SK-N-SH (cell line): ENCODE data around the gene LPIN1. TPM values are rescaled to one million over a fixed set of nuclear protein-coding genes. Genes with fewer than 3 reads are reported as not detected.

Source experiments
- CTCF ChIA-PET: fragments of 300-600, 350-600 bp; formaldehyde crosslinking; extraction: SDS; loops from one replicate; lab custom pipeline; 2021; lab: Yijun Ruan, JAX
- POLR2A ChIA-PET: fragments of 350-600 bp; sonication (Branson Sonifier 250); formaldehyde crosslinking; extraction: SDS; loops from one replicate; lab custom pipeline; 2020; ENCODE audit warnings: antibody characterized with exemption, inconsistent platforms; lab: Yijun Ruan, JAX
- DNase-seq: peaks from one replicate; pipeline ENCODE4 v3.0.0; 2012
- H2AFZ ChIP-seq: fragments of 200-600 bp; sonication (generic); 2 replicates; pipeline ENCODE4 v1.8.1; 2016; ENCODE audit warnings: antibody characterized with exemption, mild to moderate bottlenecking, low read depth
- H3F3A ChIP-seq: fragments of 200-600 bp; sonication (generic); replicated peaks from 2 replicates; pipeline ENCODE3; 2016; ENCODE audit warnings: antibody characterized with exemption, mild to moderate bottlenecking; ENCODE audit not compliant: insufficient read depth
- H3K27ac ChIP-seq, 2 experiments: fragments of 200-500 bp in 1 of 2; fragments of 200-600 bp in 1 of 2; sonication (Bioruptor generic) in 1 of 2; sonication (generic), shearing (Covaris generic) in 1 of 2; 2 replicates each; pipeline versions ENCODE4 v1.5.1 to v1.6.1; 2014 to 2016; ENCODE audit warnings: low read depth in 2 of 2, inconsistent platforms in 1 of 2, low read length in 1 of 2, mild to moderate bottlenecking in 1 of 2, mixed read lengths in 1 of 2
- H3K27me3 ChIP-seq: fragments of 200-600 bp; sonication (generic), shearing (Covaris generic); 2 replicates; pipeline ENCODE4 v1.6.1; 2016; ENCODE audit warnings: mixed run types; ENCODE audit not compliant: insufficient read depth
- H3K36me3 ChIP-seq, 2 experiments: fragments of 200-500 bp in 1 of 2; fragments of 200-600 bp in 1 of 2; sonication (Bioruptor generic) in 1 of 2; sonication (generic) in 1 of 2; replicated peaks in 1 of 2; 2 replicates each; pipeline versions ENCODE3 to v1.5.1; 2014 to 2016; ENCODE audit warnings: low read length in 1 of 2, mild to moderate bottlenecking in 1 of 2; ENCODE audit not compliant: insufficient read depth in 2 of 2, control insufficient read depth in 1 of 2
- H3K4me1 ChIP-seq, 2 experiments: fragments of 200-500 bp in 1 of 2; fragments of 200-600 bp in 1 of 2; sonication (Bioruptor generic) in 1 of 2; sonication (generic), shearing (Covaris generic) in 1 of 2; 2 replicates each; pipeline versions ENCODE4 v1.5.1 to v1.6.1; 2014 to 2016; ENCODE audit warnings: low read depth in 1 of 2, low read length in 1 of 2, mixed run types in 1 of 2; ENCODE audit not compliant: insufficient read depth in 2 of 2, control insufficient read depth in 1 of 2
- H3K4me2 ChIP-seq: fragments of 200-600 bp; sonication (generic), shearing (Covaris generic); 2 replicates; pipeline ENCODE4 v1.6.1; 2017; ENCODE audit warnings: mixed run types
- H3K4me3 ChIP-seq, 2 experiments: fragments of 200-500 bp in 1 of 2; fragments of 200-600 bp in 1 of 2; sonication (Bioruptor generic) in 1 of 2; sonication (generic), shearing (Covaris generic) in 1 of 2; 2 replicates each; pipeline versions ENCODE4 v1.5.1 to v1.8.1; 2014 to 2016; ENCODE audit warnings: low read depth in 2 of 2, inconsistent platforms in 1 of 2, low read length in 1 of 2, mild to moderate bottlenecking in 1 of 2, mixed read lengths in 1 of 2, moderate library complexity in 1 of 2
- H3K79me2 ChIP-seq: fragments of 200-600 bp; sonication (generic); 2 replicates; pipeline ENCODE4 v1.8.1; 2017; ENCODE audit warnings: mild to moderate bottlenecking; ENCODE audit not compliant: insufficient read depth
- H3K9ac ChIP-seq: fragments of 200-600 bp; sonication (generic); 2 replicates; pipeline ENCODE4 v1.6.1; 2017; ENCODE audit warnings: mixed run types
- H3K9me2 ChIP-seq: fragments of 200-600 bp; sonication (generic); 2 replicates; pipeline ENCODE4 v1.6.1; 2017; ENCODE audit warnings: mixed run types
- H3K9me3 ChIP-seq: fragments of 200-600 bp; sonication (generic); 2 replicates; pipeline ENCODE4 v1.6.1; 2017; ENCODE audit warnings: mixed run types, mild to moderate bottlenecking, moderate library complexity
- H4K20me1 ChIP-seq: fragments of 200-600 bp; sonication (generic); 2 replicates; pipeline ENCODE4 v1.6.1; 2017; ENCODE audit warnings: mild to moderate bottlenecking, mixed run types; ENCODE audit not compliant: insufficient read depth
- EZH2phosphoT487 ChIP-seq: fragments of 200-600 bp; sonication (generic); IDR thresholded peaks from 2 replicates; pipeline ENCODE4 v1.6.1; 2017; ENCODE audit warnings: low read depth, mixed run types, mild to moderate bottlenecking, antibody characterized with exemption, moderate library complexity, borderline replicate concordance
- FOXJ3 ChIP-seq: sonication (generic); formaldehyde crosslinking; IDR thresholded peaks from 2 replicates; pipeline ENCODE4 v1.5.1; 2020; ENCODE audit warnings: mild to moderate bottlenecking, missing genetic modification reagents
- FOXM1 ChIP-seq: IDR thresholded peaks from 2 replicates; pipeline ENCODE4 v1.4.0; 2012; ENCODE audit warnings: low read depth, mild to moderate bottlenecking
- MEF2A ChIP-seq: IDR thresholded peaks from 2 replicates; pipeline ENCODE4 v1.4.0; 2012; ENCODE audit warnings: low read depth, borderline replicate concordance
- NFIC ChIP-seq: IDR thresholded peaks from 2 replicates; pipeline ENCODE4 v1.4.0; 2012; ENCODE audit warnings: borderline replicate concordance
- POLR2AphosphoS5 ChIP-seq: IDR thresholded peaks from 2 replicates; pipeline ENCODE4 v1.6.1; 2012; ENCODE audit warnings: low read depth, low read length
- RAD21 ChIP-seq: IDR thresholded peaks from 2 replicates; pipeline ENCODE4 v1.6.1; 2012; ENCODE audit warnings: mild to moderate bottlenecking, low read length
- SMC3 ChIP-seq: IDR thresholded peaks from 2 replicates; pipeline ENCODE4 v1.6.1; 2012; ENCODE audit warnings: low read depth, low read length, improper control_type of control experiment
- TCF12 ChIP-seq: IDR thresholded peaks from 2 replicates; pipeline ENCODE4 v1.4.0; 2012
- USF2 ChIP-seq: fragments of 150-350 bp; IDR thresholded peaks from 2 replicates; pipeline ENCODE4 v1.6.1; 2017; ENCODE audit warnings: antibody characterized with exemption, low read length, low read depth, borderline replicate concordance
- YY1 ChIP-seq: IDR thresholded peaks from 2 replicates; pipeline ENCODE4 v1.4.0; 2012; ENCODE audit warnings: low read depth, mild to moderate bottlenecking
- WGBS: methylation state at CpG from one replicate; pipeline ENCODE4 v1.1.6; 2017; ENCODE audit warnings: low lambda C conversion rate; 5-methylcytosine and 5-hydroxymethylcytosine counted together
- polyA plus RNA-seq, 3 experiments: library from polyadenylated mRNA; depleted of rRNA; stranded (reverse); fragments of >200 nt; gene quantifications; 2 replicates each; pipeline ENCODE4 v1.2.3, GENCODE V29; 2012
- TF ChIP-seq, protein P1 (sequence below): IDR thresholded peaks from 2 replicates; pipeline ENCODE4 v1.6.1; 2012; ENCODE audit warnings: mild to moderate bottlenecking, low read depth, low read length, moderate library complexity
- TF ChIP-seq, protein P2 (sequence below): IDR thresholded peaks from 2 replicates; pipeline ENCODE4 v1.4.0; 2012; ENCODE audit warnings: low read depth, borderline replicate concordance

The LPIN1 gene
- polyA plus RNA-seq, 1 of the 3 experiments (the other 2 are of a cell fraction): 22.1 TPM

- Histone ChIP-seq H3K36me3 (no peaks in the 10 kb centered on the region), H4K20me1 (no peaks in the 10 kb centered on the region), H3K4me1 (peaks cover 3 to 49% of the 10 kb centered on the region in 2 experiments; a peak in 3 of 4 replicates), H3K9ac (no peak overlapping the region), H3K79me2 (no peaks in the 10 kb centered on the region), H3K27me3 (peaks cover 23% of the 10 kb centered on the region; the same call in 1 of the 2 replicates), H3K9me2 (no peaks in the 10 kb centered on the region), H2AFZ (no peak overlapping the region), H3F3A (no peaks in the 10 kb centered on the region), H3K9me3 (no peaks in the 10 kb centered on the region), H3K4me2 (no peak overlapping the region), H3K27ac (no peak overlapping the region), H3K4me3 (no peak overlapping the region)
- ChIA-PET CTCF (interaction anchor here (0.7 to 13.0 kb wide), 7 partner anchors 20 to 1291 kb away, joined by 3 to 130 read pairs (median 7); partner anchors contain the start of gene LPIN1), POLR2A (no interaction called here)
- DNase-seq: no peak
- WGBS: 88% methylated on average over 12 of the region's 12 CpGs
- TF ChIP-seq TCF12: no peak
- no peak for TF ChIP-seq NFIC
- TF ChIP-seq MEF2A: no peak
- TF ChIP-seq, protein P1, sequence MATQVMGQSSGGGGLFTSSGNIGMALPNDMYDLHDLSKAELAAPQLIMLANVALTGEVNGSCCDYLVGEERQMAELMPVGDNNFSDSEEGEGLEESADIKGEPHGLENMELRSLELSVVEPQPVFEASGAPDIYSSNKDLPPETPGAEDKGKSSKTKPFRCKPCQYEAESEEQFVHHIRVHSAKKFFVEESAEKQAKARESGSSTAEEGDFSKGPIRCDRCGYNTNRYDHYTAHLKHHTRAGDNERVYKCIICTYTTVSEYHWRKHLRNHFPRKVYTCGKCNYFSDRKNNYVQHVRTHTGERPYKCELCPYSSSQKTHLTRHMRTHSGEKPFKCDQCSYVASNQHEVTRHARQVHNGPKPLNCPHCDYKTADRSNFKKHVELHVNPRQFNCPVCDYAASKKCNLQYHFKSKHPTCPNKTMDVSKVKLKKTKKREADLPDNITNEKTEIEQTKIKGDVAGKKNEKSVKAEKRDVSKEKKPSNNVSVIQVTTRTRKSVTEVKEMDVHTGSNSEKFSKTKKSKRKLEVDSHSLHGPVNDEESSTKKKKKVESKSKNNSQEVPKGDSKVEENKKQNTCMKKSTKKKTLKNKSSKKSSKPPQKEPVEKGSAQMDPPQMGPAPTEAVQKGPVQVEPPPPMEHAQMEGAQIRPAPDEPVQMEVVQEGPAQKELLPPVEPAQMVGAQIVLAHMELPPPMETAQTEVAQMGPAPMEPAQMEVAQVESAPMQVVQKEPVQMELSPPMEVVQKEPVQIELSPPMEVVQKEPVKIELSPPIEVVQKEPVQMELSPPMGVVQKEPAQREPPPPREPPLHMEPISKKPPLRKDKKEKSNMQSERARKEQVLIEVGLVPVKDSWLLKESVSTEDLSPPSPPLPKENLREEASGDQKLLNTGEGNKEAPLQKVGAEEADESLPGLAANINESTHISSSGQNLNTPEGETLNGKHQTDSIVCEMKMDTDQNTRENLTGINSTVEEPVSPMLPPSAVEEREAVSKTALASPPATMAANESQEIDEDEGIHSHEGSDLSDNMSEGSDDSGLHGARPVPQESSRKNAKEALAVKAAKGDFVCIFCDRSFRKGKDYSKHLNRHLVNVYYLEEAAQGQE: no peak
- TF ChIP-seq POLR2AphosphoS5: no peak
- TF ChIP-seq FOXM1: no peak
- no peak for TF ChIP-seq SMC3
- no peak for TF ChIP-seq EZH2phosphoT487
- TF ChIP-seq, protein P2, sequence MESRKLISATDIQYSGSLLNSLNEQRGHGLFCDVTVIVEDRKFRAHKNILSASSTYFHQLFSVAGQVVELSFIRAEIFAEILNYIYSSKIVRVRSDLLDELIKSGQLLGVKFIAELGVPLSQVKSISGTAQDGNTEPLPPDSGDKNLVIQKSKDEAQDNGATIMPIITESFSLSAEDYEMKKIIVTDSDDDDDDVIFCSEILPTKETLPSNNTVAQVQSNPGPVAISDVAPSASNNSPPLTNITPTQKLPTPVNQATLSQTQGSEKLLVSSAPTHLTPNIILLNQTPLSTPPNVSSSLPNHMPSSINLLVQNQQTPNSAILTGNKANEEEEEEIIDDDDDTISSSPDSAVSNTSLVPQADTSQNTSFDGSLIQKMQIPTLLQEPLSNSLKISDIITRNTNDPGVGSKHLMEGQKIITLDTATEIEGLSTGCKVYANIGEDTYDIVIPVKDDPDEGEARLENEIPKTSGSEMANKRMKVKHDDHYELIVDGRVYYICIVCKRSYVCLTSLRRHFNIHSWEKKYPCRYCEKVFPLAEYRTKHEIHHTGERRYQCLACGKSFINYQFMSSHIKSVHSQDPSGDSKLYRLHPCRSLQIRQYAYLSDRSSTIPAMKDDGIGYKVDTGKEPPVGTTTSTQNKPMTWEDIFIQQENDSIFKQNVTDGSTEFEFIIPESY: no peak
- TF ChIP-seq USF2: no peak
- TF ChIP-seq YY1: no peak
- no peak for TF ChIP-seq FOXJ3 (CRISPR knock-in tag)
- no peak for TF ChIP-seq RAD21
Observed at GRCh38 chr2:11715987-11716652, 30.3 kb upstream of the LPIN1 start.
